Adrenal gland (tissue), 12 donors: ENCODE measurements around the gene SMIM35. TPM values are rescaled to one million over a fixed set of nuclear protein-coding genes. Genes with fewer than 3 reads are reported as not detected.

Source experiments
- DNase-seq, 7 donors: peaks; one replicate each; pipeline ENCODE4 v3.0.0-alpha.2; 2019 to 2020
- H3K27ac ChIP-seq, 5 donors: fragments of 200-600 bp; sonication (generic) in 4 of 5; 1 replicate in 3 of 5; 2 replicates in 2 of 5; pipeline versions ENCODE4 v1.5.1 to v1.8.0; 2016 to 2020; ENCODE audit warnings: mild to moderate bottlenecking in 1 of 5
- H3K27me3 ChIP-seq: fragments of 200-600 bp; 2 replicates; pipeline ENCODE4 v1.8.0; 2021
- H3K36me3 ChIP-seq, 2 donors: fragments of 200-600 bp; replicated peaks in 1 of 2; 1 replicate in 1 of 2; 2 replicates in 1 of 2; pipeline versions ENCODE4 v1.5.1 to v1.8.0; 2018 to 2022
- H3K4me1 ChIP-seq, 2 donors: fragments of 200-600 bp; replicated peaks in 1 of 2; 1 replicate in 1 of 2; 2 replicates in 1 of 2; pipeline versions ENCODE4 v1.5.1 to v1.8.0; 2018 to 2021
- H3K4me3 ChIP-seq, 4 donors: fragments of 200-600 bp; sonication (generic) in 3 of 4; one replicate each; pipeline ENCODE4 v1.5.1; 2016 to 2018
- H3K9me3 ChIP-seq, 3 donors: fragments of 200-600 bp; sonication (generic) in 1 of 3; replicated peaks in 1 of 3; 1 replicate in 2 of 3; 2 replicates in 1 of 3; pipeline versions ENCODE4 v1.5.1 to v1.8.0; 2016 to 2021
- POLR2A ChIP-seq, 2 donors: fragments of 450-650 bp; IDR thresholded peaks; one replicate each; pipeline ENCODE4 v1.6.1; 2017; ENCODE audit warnings: antibody characterized with exemption in 2 of 2, mild to moderate bottlenecking in 2 of 2, moderate library complexity in 1 of 2
- WGBS, 4 donors: extraction: QIAGEN DNeasy Blood & Tissue Kit in 2 of 4; methylation state at CpG; one replicate each; pipeline versions ENCODE4 v1.1.5 to v1.1.7; 2013 to 2017; 5-methylcytosine and 5-hydroxymethylcytosine counted together
- intact Hi-C, 2 donors: fragments of 100-400 bp; cut with DNase I; formaldehyde crosslinking; loops; one replicate each; pipeline versions ENCODE4 v1.14.1 to v1.15.0; 2022 to 2023
- polyA plus RNA-seq, 3 donors: library from polyadenylated mRNA; stranded (reverse); fragments of 200-250 nt in 2 of 3; fragments of 350-450 nt in 1 of 3; fragmentation: Illumina TruSeq in 1 of 3; extraction: RNeasy Lipid Tissue Mini Kit (QIAGEN cat#74804) in 1 of 3; gene quantifications; one replicate each; pipeline ENCODE4 v1.2.3, GENCODE V29; 2013 to 2014
- total RNA-seq, 9 donors: library from RNA; depleted of rRNA in 4 of 9; stranded (reverse); fragments of >200 nt in 4 of 9; fragments of 120-200 nt in 1 of 9; fragmentation: NEBNext Ultra II Directional in 1 of 9; extraction: Animal tissue kit (Norgen Biotek cat#: 25700) in 1 of 9; gene quantifications; one replicate each; pipeline versions ENCODE4 v1.1.0 to v1.2.4, GENCODE V29; 2013 to 2023
- TF ChIP-seq, protein P1 (sequence below), 6 experiments: fragments of 450-650 bp in 4 of 6; fragments of 200-600 bp in 2 of 6; sonication (generic) in 1 of 6; IDR thresholded peaks; 1 replicate in 5 of 6; 2 replicates in 1 of 6; pipeline versions ENCODE4 v1.5.1 to v1.8.0; 2016 to 2021; ENCODE audit warnings: antibody characterized with exemption in 6 of 6, mild to moderate bottlenecking in 2 of 6, moderate library complexity in 1 of 6
- donor health status: healthy with polysubstance abuse.
- donor health status: Bipolar disorder and iron deficiency.
- donor health status: DM: yes; HTN: yes; CAD: no.
- donor health status: DM: no; HTN: no; CAD: no.
- donor health status: DM: no; HTN: no; CAD: no.
- donor health status: DM: yes; HTN: yes; CAD: no.

The SMIM35 gene
- total and polyA plus RNA-seq, 12 donors: 0.07 to 0.10 (median 0.09) TPM; not detected in 7

DNA sequence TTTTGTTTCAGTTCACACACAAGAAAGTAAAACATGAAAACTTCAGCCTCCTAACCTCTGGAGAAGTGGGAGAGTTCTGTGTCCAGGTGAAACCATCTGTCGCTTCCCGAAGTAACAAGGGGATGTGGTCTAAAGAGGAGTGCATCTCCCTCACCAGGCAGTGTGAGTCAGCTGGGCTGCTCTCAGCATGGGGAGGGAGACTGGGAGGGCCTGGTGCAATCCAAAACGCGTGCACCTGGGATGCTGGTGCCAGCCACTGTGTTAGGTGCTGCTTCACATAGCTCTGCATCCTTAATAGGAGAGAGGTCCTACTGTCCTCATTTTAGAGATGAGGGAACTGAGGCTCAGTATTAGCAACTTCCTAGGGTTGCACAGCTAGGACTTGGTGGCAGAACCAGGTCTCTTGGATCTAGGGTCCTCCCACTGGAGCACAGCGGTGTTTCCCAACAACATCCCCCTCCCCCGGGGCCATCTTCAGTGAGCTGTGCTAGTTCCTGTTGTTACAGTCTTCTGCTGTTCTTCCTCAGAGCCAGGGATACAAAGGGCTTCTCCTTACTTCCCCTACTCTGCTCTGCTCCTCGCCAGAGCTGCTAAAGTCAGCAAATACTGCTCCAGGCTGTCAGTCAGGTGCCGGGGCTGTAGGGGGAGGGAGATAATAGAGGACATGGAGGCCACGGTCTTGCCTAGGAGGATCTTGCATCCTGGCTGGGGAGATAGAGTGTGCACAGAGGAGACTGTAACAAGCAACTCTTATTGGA, 92.6 kb downstream of the SMIM35 start:
- WGBS, 4 donors: 58 to 72% (median 61%) methylated on average over 9 of the region's 9 CpGs
- Histone ChIP-seq H3K4me3 (no peak overlapping the region), H3K9me3 (no peaks in the 10 kb centered on the region), H3K27ac (peak overlapping the region in 1 of 5 donors; percentile 40), H3K4me1 (no peaks in the 10 kb centered on the region), H3K27me3 (no peaks in the 10 kb centered on the region), H3K36me3 (peaks cover 0 to 7% of the 10 kb centered on the region in 2 donors)
- peak in 6 of 7 donors; percentile 30 to 62 (median 49) for DNase-seq
- intact Hi-C loops: no loop called here
- TF ChIP-seq POLR2A (IDR thresholded peaks at IDR 0.05): no peak
- TF ChIP-seq, protein P1, sequence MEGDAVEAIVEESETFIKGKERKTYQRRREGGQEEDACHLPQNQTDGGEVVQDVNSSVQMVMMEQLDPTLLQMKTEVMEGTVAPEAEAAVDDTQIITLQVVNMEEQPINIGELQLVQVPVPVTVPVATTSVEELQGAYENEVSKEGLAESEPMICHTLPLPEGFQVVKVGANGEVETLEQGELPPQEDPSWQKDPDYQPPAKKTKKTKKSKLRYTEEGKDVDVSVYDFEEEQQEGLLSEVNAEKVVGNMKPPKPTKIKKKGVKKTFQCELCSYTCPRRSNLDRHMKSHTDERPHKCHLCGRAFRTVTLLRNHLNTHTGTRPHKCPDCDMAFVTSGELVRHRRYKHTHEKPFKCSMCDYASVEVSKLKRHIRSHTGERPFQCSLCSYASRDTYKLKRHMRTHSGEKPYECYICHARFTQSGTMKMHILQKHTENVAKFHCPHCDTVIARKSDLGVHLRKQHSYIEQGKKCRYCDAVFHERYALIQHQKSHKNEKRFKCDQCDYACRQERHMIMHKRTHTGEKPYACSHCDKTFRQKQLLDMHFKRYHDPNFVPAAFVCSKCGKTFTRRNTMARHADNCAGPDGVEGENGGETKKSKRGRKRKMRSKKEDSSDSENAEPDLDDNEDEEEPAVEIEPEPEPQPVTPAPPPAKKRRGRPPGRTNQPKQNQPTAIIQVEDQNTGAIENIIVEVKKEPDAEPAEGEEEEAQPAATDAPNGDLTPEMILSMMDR (IDR thresholded peaks at IDR 0.05): no peak

DNA sequence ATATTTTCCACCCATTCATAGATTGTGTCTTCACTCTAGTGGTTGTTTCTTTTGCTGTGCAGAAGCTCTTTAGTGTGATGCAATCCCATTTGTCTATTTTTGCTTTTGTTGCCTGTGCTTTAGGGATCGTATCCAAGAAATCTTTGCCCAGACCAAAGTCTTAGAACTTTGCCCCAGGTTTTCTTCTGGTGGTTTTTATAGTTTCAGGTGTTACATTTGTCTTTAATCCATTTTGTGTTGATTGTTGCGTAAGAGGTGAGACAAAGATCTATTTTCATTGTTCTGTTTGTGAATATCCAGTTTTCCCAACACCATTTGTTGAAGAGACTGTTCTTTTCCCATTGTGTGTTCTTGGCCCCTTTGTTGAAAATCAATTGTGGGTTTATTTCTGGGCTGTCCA, 94.1 kb downstream of the SMIM35 start:
- DNase-seq: no peak
- Histone ChIP-seq H3K4me1 (no peaks in the 10 kb centered on the region), H3K27ac (no peak overlapping the region), H3K27me3 (no peaks in the 10 kb centered on the region), H3K9me3 (no peaks in the 10 kb centered on the region), H3K36me3 (peaks cover 0 to 7% of the 10 kb centered on the region in 2 donors), H3K4me3 (no peak overlapping the region)
- TF ChIP-seq, protein P1 (IDR thresholded peaks at IDR 0.05): no peak
- TF ChIP-seq POLR2A (IDR thresholded peaks at IDR 0.05): no peak
- intact Hi-C loops: no loop called here
- 77 to 88% (median 82%) methylated on average over 2 of the region's 2 CpGs for WGBS, 4 donors

DNA sequence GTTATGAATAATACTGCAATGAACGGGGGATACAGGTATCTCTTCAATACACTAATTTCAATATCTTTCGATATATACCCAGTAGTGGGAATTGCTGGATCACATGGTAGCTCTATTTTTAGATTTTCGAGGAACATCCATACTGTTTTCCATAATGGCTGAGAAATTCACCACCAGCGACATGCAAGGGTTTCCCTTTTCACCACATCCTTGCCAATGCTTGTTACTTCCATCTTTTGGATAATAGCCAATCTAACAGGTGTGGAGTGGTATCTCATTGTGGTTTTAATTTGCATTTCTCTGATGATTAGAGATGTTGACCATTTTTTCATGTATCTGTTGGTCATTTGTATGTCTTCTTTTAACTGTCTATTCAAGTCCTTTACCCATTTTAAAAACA, 94.6 kb downstream of the SMIM35 start:
- no peaks in the 10 kb centered on the region for H3K4me1 ChIP-seq
- TF ChIP-seq POLR2A (IDR thresholded peaks at IDR 0.05): no peak
- TF ChIP-seq, protein P1 (IDR thresholded peaks at IDR 0.05): no peak
- H3K9me3 ChIP-seq: no peaks in the 10 kb centered on the region
- DNase-seq: no peak
- intact Hi-C loops: no loop called here
- peaks cover 5% of the 10 kb centered on the region for H3K27me3 ChIP-seq
- peaks cover 0 to 7% of the 10 kb centered on the region in 2 donors for H3K36me3 ChIP-seq
- no peak overlapping the region for H3K27ac ChIP-seq
- 74 to 84% (median 82%) methylated on average over 4 of the region's 4 CpGs for WGBS, 4 donors
- H3K4me3 ChIP-seq: no peak overlapping the region

DNA sequence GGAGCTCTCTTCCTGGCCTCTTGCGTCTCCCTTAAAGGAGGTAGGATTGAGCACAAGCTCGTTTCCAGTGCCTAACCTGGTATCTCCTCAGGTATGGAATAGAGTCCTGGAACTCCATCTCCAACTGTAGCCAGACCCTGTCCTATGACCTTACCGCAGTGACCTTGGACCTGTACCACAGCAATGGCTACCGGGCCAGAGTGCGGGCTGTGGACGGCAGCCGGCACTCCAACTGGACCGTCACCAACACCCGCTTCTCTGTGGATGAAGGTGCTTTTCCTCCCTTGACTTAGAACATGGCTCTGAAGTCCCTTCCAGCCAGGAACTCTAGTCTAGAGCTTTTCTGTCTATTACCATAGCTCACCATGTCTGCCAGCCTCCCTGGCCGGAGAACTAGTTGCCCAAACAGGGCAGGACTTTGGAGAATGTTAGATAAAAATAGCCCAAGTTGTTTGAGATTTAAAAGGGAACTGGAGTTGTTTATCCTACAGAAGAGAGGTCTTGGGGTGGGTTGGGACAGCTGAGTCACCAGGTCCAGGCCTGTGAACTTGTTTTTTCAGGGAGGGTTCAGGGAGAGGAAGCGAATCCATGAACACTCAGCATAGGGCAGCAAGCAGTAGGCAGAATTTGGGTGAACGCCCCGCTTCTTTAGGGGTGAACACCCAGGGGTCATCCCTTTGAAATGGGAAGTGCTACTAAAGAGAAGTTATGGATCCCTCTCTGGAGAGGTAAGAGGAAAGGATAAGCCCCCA, 97.2 kb downstream of the SMIM35 start:
- Histone ChIP-seq H3K9me3 (no peaks in the 10 kb centered on the region), H3K27me3 (peaks cover 6% of the 10 kb centered on the region), H3K4me1 (no peaks in the 10 kb centered on the region), H3K27ac (peak overlapping the region in 2 of 5 donors; percentile 33 to 77), H3K4me3 (peak overlapping the region in 1 of 4 donors; percentile 50), H3K36me3 (no peaks in the 10 kb centered on the region)
- intact Hi-C loops: no loop called here
- DNase-seq: peak in 5 of 7 donors; percentile 34 to 67 (median 54)
- TF ChIP-seq, protein P1 (IDR thresholded peaks at IDR 0.05): no peak
- no peak for TF ChIP-seq POLR2A (IDR thresholded peaks at IDR 0.05)
- 77 to 86% (median 82%) methylated on average over 10 to 13 of the region's 13 CpGs for WGBS, 4 donors
